ENCODE data around the gene FRMD1.

DNA sequence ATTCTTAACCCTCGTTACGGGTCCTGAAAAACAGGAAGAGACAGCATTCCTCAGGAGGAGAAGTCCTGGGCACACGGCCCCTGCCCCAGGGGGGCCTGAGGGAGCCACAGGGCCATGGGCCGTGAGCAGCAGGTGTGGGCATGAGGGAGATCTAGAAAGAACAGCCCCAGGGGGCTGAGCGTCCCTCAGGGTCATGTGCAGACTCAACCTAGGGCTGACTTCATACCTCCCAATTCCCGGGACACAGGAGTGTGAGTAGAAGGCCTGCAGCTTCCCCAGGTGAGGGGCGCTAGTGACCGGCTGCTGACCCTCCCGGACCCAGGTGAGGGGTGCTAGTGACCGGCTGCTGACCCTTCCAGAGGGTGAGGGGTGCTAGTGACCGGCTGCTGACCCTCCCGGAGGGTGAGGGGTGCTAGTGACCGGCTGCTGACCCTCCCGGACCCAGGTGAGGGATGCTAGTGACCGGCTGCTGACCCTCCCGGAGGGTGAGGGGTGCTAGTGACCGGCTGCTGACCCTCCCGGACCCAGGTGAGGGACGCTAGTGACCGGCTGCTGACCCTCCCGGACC lies 35.1 kb downstream of the FRMD1 start:
- TF ChIP-seq, protein P1, sequence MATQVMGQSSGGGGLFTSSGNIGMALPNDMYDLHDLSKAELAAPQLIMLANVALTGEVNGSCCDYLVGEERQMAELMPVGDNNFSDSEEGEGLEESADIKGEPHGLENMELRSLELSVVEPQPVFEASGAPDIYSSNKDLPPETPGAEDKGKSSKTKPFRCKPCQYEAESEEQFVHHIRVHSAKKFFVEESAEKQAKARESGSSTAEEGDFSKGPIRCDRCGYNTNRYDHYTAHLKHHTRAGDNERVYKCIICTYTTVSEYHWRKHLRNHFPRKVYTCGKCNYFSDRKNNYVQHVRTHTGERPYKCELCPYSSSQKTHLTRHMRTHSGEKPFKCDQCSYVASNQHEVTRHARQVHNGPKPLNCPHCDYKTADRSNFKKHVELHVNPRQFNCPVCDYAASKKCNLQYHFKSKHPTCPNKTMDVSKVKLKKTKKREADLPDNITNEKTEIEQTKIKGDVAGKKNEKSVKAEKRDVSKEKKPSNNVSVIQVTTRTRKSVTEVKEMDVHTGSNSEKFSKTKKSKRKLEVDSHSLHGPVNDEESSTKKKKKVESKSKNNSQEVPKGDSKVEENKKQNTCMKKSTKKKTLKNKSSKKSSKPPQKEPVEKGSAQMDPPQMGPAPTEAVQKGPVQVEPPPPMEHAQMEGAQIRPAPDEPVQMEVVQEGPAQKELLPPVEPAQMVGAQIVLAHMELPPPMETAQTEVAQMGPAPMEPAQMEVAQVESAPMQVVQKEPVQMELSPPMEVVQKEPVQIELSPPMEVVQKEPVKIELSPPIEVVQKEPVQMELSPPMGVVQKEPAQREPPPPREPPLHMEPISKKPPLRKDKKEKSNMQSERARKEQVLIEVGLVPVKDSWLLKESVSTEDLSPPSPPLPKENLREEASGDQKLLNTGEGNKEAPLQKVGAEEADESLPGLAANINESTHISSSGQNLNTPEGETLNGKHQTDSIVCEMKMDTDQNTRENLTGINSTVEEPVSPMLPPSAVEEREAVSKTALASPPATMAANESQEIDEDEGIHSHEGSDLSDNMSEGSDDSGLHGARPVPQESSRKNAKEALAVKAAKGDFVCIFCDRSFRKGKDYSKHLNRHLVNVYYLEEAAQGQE (IDR thresholded peaks at IDR 0.05; ENCODE audit: low read depth) = no peak
- TF ChIP-seq, protein P2, sequence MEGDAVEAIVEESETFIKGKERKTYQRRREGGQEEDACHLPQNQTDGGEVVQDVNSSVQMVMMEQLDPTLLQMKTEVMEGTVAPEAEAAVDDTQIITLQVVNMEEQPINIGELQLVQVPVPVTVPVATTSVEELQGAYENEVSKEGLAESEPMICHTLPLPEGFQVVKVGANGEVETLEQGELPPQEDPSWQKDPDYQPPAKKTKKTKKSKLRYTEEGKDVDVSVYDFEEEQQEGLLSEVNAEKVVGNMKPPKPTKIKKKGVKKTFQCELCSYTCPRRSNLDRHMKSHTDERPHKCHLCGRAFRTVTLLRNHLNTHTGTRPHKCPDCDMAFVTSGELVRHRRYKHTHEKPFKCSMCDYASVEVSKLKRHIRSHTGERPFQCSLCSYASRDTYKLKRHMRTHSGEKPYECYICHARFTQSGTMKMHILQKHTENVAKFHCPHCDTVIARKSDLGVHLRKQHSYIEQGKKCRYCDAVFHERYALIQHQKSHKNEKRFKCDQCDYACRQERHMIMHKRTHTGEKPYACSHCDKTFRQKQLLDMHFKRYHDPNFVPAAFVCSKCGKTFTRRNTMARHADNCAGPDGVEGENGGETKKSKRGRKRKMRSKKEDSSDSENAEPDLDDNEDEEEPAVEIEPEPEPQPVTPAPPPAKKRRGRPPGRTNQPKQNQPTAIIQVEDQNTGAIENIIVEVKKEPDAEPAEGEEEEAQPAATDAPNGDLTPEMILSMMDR (IDR thresholded peaks at IDR 0.05 in 2 of 3, conservative IDR thresholded peaks at IDR 0.05 in 1 of 3; ENCODE audit: borderline replicate concordance in 1 of 3, insufficient read depth in 1 of 3, low read depth in 2 of 3, low read length in 2 of 3) = no peak
- no peak for TF ChIP-seq POLR2A (IDR thresholded peaks at IDR 0.05; ENCODE audit: borderline replicate concordance, extremely low read depth, insufficient read depth, insufficient read length)
- no peak for TF ChIP-seq SP1 (IDR thresholded peaks at IDR 0.05; ENCODE audit: low read depth)
- TF ChIP-seq EGR1 (IDR thresholded peaks at IDR 0.05; ENCODE audit: low read depth) = no peak
- TF ChIP-seq YY1 (IDR thresholded peaks at IDR 0.05; ENCODE audit: extremely low read depth, insufficient replicate concordance, low read depth, low read length) = no peak

Measured in HCT116 (cell line).